Peyer's patch (tissue), 4 donors: ENCODE data around the gene SACS.

Source experiments
- CTCF ChIP-seq, 6 experiments: fragments of 450-650 bp in 4 of 6; fragments of 200-600 bp in 2 of 6; sonication (generic) in 1 of 6; IDR thresholded peaks; one replicate each; pipeline ENCODE4 v1.5.1; 2017 to 2019; ENCODE audit warnings: antibody characterized with exemption in 6 of 6, mild to moderate bottlenecking in 3 of 6, moderate library complexity in 1 of 6
- POLR2A ChIP-seq, 2 donors: fragments of 450-650 bp; IDR thresholded peaks; one replicate each; pipeline ENCODE4 v1.5.1; 2017; ENCODE audit warnings: antibody characterized with exemption in 2 of 2, mild to moderate bottlenecking in 2 of 2, moderate library complexity in 2 of 2

- TF ChIP-seq CTCF (IDR thresholded peaks at IDR 0.05) (no peak), POLR2A (IDR thresholded peaks at IDR 0.05) (no peak)
Measured at GRCh38 chr13:23384111-23384510, 49.4 kb downstream of the SACS start.
